Hepatocyte (in vitro differentiated cells): ENCODE data around the gene GALNT1.

Experiments
- CTCF ChIP-seq: fragments of 200-600 bp; sonication (generic); IDR thresholded peaks from 2 replicates; pipeline ENCODE4 v1.5.1; 2016; ENCODE audit warnings: antibody characterized with exemption, mild to moderate bottlenecking; ENCODE audit not compliant: poor library complexity
- EZH2 ChIP-seq: fragments of 200-600 bp; sonication (generic); IDR thresholded peaks from 2 replicates; pipeline ENCODE4 v1.6.1; 2016; ENCODE audit warnings: antibody characterized with exemption, mild to moderate bottlenecking, borderline replicate concordance

GRCh38 chr18:35671966-35672603 is 90.5 kb downstream of the GALNT1 start:
- no peak for TF ChIP-seq CTCF
- no peak for TF ChIP-seq EZH2
